H1 (cell line): Measurements from ENCODE around the gene HES5. TPM values are rescaled to one million over a fixed set of nuclear protein-coding genes. Genes with fewer than 3 reads are reported as not detected.

Source experiments
- CBX8 ChIP-seq: fragments of 300-800, 300-1000 bp; sonication (generic); IDR thresholded peaks from 2 replicates; pipeline ENCODE4 v1.7.1; 2016; ENCODE audit warnings: low read depth, low read length, borderline replicate concordance
- CTBP2 ChIP-seq: IDR thresholded peaks from 2 replicates; pipeline ENCODE4 v1.7.0; 2011; ENCODE audit warnings: borderline replicate concordance, mild to moderate bottlenecking, moderate library complexity, mixed read lengths, low read length; ENCODE audit not compliant: insufficient read depth, insufficient read length
- EP300 ChIP-seq, 2 experiments: IDR thresholded peaks; 1 replicate in 1 of 2; 2 replicates in 1 of 2; pipeline ENCODE4 v1.6.1; 2011 to 2012; ENCODE audit warnings: low read depth in 2 of 2, low read length in 2 of 2, mild to moderate bottlenecking in 2 of 2, borderline replicate concordance in 1 of 2, inconsistent platforms in 1 of 2, moderate library complexity in 1 of 2
- GTF2F1 ChIP-seq: IDR thresholded peaks from 2 replicates; pipeline ENCODE4 v1.6.1; 2012; ENCODE audit warnings: low read depth, low read length, improper control_type of control experiment, borderline replicate concordance
- KDM1A ChIP-seq: fragments of 200-600, 300-600 bp; sonication (generic); IDR thresholded peaks from 2 replicates; pipeline ENCODE4 v1.7.1; 2016; ENCODE audit warnings: mild to moderate bottlenecking, low read length, borderline replicate concordance
- SIN3A ChIP-seq, 2 experiments: IDR thresholded peaks in 1 of 2; conservative IDR thresholded peaks in 1 of 2; 2 replicates each; pipeline ENCODE4 v1.6.1; 2011 to 2012; ENCODE audit warnings: low read length in 2 of 2, improper control_type of control experiment in 1 of 2, low read depth in 1 of 2, mild to moderate bottlenecking in 1 of 2
- TBP ChIP-seq: IDR thresholded peaks from 2 replicates; pipeline ENCODE4 v1.6.1; 2011; ENCODE audit warnings: low read depth, low read length, improper control_type of control experiment
- polyA plus RNA-seq, 7 experiments: library from polyadenylated mRNA; depleted of rRNA in 3 of 7; stranded (reverse) in 5 of 7; unstranded in 2 of 7; fragments of >200 nt in 5 of 7; fragments of 200-250 nt in 2 of 7; gene quantifications; 1 replicate in 5 of 7; 2 replicates in 1 of 7; 4 replicates in 1 of 7; pipeline versions ENCODE4 v1.2.1 to v1.2.3, GENCODE V29; 2011 to 2013; ENCODE audit warnings: missing spikeins in 2 of 7, mixed read lengths in 2 of 7
- total RNA-seq: library from RNA; stranded (reverse); fragmentation: NEBNext Ultra II Directional; extraction: Animal tissue kit (Norgen Biotek cat#: 25700); gene quantifications from 2 replicates; pipeline ENCODE4 v1.2.1, GENCODE V29; 2021
- TF ChIP-seq, protein P1 (sequence below): IDR thresholded peaks from 2 replicates; pipeline ENCODE4 v1.6.1; 2012; ENCODE audit warnings: inconsistent platforms

The HES5 gene
- total and polyA plus RNA-seq, 2 of the 8 experiments (the other 6 are each of a cell fraction or from before 2014, with no cell fraction given) = 0.22 TPM; not detected in 1

DNA sequence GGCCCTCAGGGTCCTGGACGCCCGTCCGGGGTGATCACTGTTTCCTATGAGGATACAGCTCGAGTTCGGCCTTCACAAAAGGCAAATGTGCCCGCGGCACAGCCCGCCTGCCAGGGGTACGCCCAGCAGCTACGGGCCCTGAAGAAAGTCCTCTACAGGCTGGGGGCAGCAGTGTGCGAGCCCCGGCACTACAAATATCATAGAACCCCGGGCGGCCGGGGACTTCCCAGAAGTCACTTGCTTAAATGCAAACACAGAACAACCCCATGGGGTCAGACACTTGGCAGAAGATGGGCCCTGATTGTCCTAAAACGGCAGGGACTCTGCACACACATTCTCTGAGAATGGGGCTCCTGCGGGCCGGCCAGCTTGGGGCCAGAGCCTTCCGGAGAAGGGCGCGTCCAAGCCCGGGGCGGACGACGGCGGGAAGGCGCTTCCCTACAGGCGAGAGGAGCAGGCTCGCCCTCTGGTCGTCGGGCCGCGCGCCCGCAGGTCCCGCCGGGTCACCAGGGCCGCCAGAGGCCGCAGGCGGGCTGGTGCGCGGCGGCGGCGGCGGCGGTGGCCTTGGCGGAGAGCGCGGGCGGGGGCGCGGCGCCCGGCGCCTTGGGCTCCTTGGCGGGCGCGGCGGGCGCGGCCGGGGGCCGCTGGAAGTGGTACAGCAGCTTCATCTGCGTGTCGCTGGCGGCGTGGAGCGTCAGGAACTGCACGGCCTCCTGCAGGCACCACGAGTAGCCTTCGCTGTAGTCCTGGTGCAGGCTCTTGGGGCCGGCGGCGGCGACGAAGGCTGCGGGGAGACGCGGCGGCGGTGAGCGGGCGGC lies 888 bp downstream of the HES5 start (continued):
- no peak for TF ChIP-seq KDM1A
- 0 out of 3 replicates have a peak, but pooled peaks of 1 of the 2 experiments have one; percentile 11 for TF ChIP-seq EP300 (IDR thresholded peaks at IDR 0.05; ENCODE audit: borderline replicate concordance in 1 of 2, low read depth in 2 of 2, low read length in 2 of 2)
- TF ChIP-seq CTBP2 = peak; percentile 77
- no peak for TF ChIP-seq GTF2F1
- no peak for TF ChIP-seq SIN3A (conservative IDR thresholded peaks at IDR 0.05 in 1 of 2, IDR thresholded peaks at IDR 0.05 in 1 of 2; ENCODE audit: low read depth in 1 of 2, low read length in 2 of 2)
- TF ChIP-seq, protein P1, sequence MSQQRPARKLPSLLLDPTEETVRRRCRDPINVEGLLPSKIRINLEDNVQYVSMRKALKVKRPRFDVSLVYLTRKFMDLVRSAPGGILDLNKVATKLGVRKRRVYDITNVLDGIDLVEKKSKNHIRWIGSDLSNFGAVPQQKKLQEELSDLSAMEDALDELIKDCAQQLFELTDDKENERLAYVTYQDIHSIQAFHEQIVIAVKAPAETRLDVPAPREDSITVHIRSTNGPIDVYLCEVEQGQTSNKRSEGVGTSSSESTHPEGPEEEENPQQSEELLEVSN = 0 out of 2 replicates have a peak, but pooled peaks have one; percentile 36
- peak; percentile 13; the same call in 1 of the 2 replicates for TF ChIP-seq TBP
- TF ChIP-seq CBX8 = no peak
